Neural progenitor cell (in vitro differentiated cells): ENCODE results near the gene LRRC27. TPM values are rescaled to one million over a fixed set of nuclear protein-coding genes. Genes with fewer than 3 reads are reported as not detected.

ENCODE experiments used
- DNase-seq: peaks from one replicate; pipeline ENCODE4 v3.0.0-alpha.2; 2016; ENCODE audit warnings: low spot score
- H2AFZ ChIP-seq: fragments of 200-600 bp; sonication (generic); replicated peaks from 2 replicates; pipeline ENCODE4 v1.6.1; 2016; ENCODE audit warnings: antibody characterized with exemption
- H3F3A ChIP-seq: fragments of 200-600 bp; sonication (generic); 2 replicates; pipeline ENCODE4 v1.6.1; 2016; ENCODE audit warnings: antibody characterized with exemption, low read depth
- H3K27ac ChIP-seq: fragments of 200-600 bp; sonication (generic); 2 replicates; pipeline ENCODE4 v1.5.1; 2016; ENCODE audit warnings: mild to moderate bottlenecking
- H3K27me3 ChIP-seq: fragments of 200-600 bp; sonication (generic); 2 replicates; pipeline ENCODE4 v1.6.1; 2016; ENCODE audit warnings: mild to moderate bottlenecking, moderate library complexity
- H3K36me3 ChIP-seq: fragments of 200-600 bp; sonication (generic); 2 replicates; pipeline ENCODE4 v1.5.1; 2016
- H3K4me1 ChIP-seq: fragments of 200-600 bp; sonication (generic); 2 replicates; pipeline ENCODE4 v1.6.1; 2016; ENCODE audit warnings: mixed run types
- H3K4me2 ChIP-seq: fragments of 200-600 bp; sonication (generic); 2 replicates; pipeline ENCODE4 v1.6.1; 2016
- H3K4me3 ChIP-seq: fragments of 200-600 bp; sonication (generic); 2 replicates; pipeline ENCODE4 v1.5.1; 2016
- H3K79me2 ChIP-seq: fragments of 200-600 bp; sonication (generic); 2 replicates; pipeline ENCODE4 v1.6.1; 2016; ENCODE audit warnings: low read depth
- H3K9ac ChIP-seq: fragments of 200-600 bp; sonication (generic); 2 replicates; pipeline ENCODE4 v1.6.1; 2016
- H3K9me3 ChIP-seq: fragments of 200-600 bp; sonication (generic); 2 replicates; pipeline ENCODE4 v1.5.1; 2016; ENCODE audit warnings: low read depth
- H4K20me1 ChIP-seq: fragments of 200-600 bp; sonication (generic); 2 replicates; pipeline ENCODE4 v1.6.1; 2016; ENCODE audit warnings: low read depth
- H3K27ac Mint-ChIP-seq: 3 replicates; pipeline ENCODE4 v1.8.0; 2021; ENCODE audit warnings: mixed read lengths
- H3K27me3 Mint-ChIP-seq: 2 replicates; pipeline ENCODE4 v1.8.0; 2022; ENCODE audit warnings: low read depth, mild to moderate bottlenecking, inconsistent platforms, moderate library complexity, mixed read lengths; ENCODE audit not compliant: insufficient read depth
- H3K36me3 Mint-ChIP-seq: 3 replicates; pipeline ENCODE4 v1.8.0; 2021; ENCODE audit warnings: mixed read lengths
- H3K4me1 Mint-ChIP-seq: 3 replicates; pipeline ENCODE4 v1.8.0; 2021; ENCODE audit warnings: mixed read lengths
- H3K4me3 Mint-ChIP-seq: 3 replicates; pipeline ENCODE4 v1.8.0; 2021; ENCODE audit warnings: mild to moderate bottlenecking, moderate library complexity, mixed read lengths
- H3K9me3 Mint-ChIP-seq: 3 replicates; pipeline ENCODE4 v1.8.0; 2020; ENCODE audit warnings: mixed read lengths
- CTCF ChIP-seq: fragments of 200-600 bp; sonication (generic); IDR thresholded peaks from 2 replicates; pipeline ENCODE4 v1.5.1; 2017; ENCODE audit warnings: antibody characterized with exemption, mild to moderate bottlenecking
- EZH2 ChIP-seq: fragments of 200-600 bp; sonication (generic); IDR thresholded peaks from 2 replicates; pipeline ENCODE4 v1.6.1; 2017; ENCODE audit warnings: antibody characterized with exemption, mild to moderate bottlenecking, moderate library complexity
- EZH2phosphoT487 ChIP-seq: fragments of 200-600 bp; sonication (generic); IDR thresholded peaks from 2 replicates; pipeline ENCODE4 v1.6.1; 2017; ENCODE audit warnings: antibody characterized with exemption
- total RNA-seq: library from RNA; depleted of rRNA; stranded (reverse); fragments of >200 nt; gene quantifications from 2 replicates; pipeline ENCODE4 v1.2.3, GENCODE V29; 2015; ENCODE audit warnings: low replicate concordance

Gene LRRC27
- total RNA-seq, 1 donor from 2014 or later, result 16.9 TPM

- H3K27ac ChIP-seq, result no peak overlapping the region
These were observed 78.2 kb downstream of the LRRC27 start for GRCh38 chr10:132410056-132410778.

GRCh38 chr10:132410779-132411532, 79.0 kb downstream of the LRRC27 start:
- peaks cover 29% of the 10 kb centered on the region for H3K4me1 ChIP-seq

More at GRCh38 chr10:132410056-132410778, 78.2 kb downstream of the LRRC27 start:
- no peak for TF ChIP-seq EZH2phosphoT487
- no peak for TF ChIP-seq EZH2
- TF ChIP-seq CTCF, result no peak
- H3K9me3 ChIP-seq, result no peaks in the 10 kb centered on the region
- no peak overlapping the region for H3K4me2 ChIP-seq
- H3K79me2 ChIP-seq, result no peaks in the 10 kb centered on the region
- no peak for DNase-seq
- H3K9me3 Mint-ChIP-seq, result no peaks in the 10 kb centered on the region
- H2AFZ ChIP-seq, result no peak overlapping the region
- peak overlapping the region; percentile 78 for H3K27ac Mint-ChIP-seq
- H3F3A ChIP-seq, result no peaks in the 10 kb centered on the region
- H3K4me1 ChIP-seq, result peaks cover 29% of the 10 kb centered on the region
- H4K20me1 ChIP-seq, result no peaks in the 10 kb centered on the region
- peaks cover 6% of the 10 kb centered on the region for H3K36me3 Mint-ChIP-seq
- no peaks in the 10 kb centered on the region for H3K27me3 ChIP-seq
- peaks cover 2% of the 10 kb centered on the region for H3K27me3 Mint-ChIP-seq
- no peak overlapping the region for H3K4me3 ChIP-seq
- H3K9ac ChIP-seq, result no peak overlapping the region
- no peak overlapping the region for H3K4me3 Mint-ChIP-seq
- H3K36me3 ChIP-seq, result no peaks in the 10 kb centered on the region
- peaks cover 34% of the 10 kb centered on the region for H3K4me1 Mint-ChIP-seq

DNA sequence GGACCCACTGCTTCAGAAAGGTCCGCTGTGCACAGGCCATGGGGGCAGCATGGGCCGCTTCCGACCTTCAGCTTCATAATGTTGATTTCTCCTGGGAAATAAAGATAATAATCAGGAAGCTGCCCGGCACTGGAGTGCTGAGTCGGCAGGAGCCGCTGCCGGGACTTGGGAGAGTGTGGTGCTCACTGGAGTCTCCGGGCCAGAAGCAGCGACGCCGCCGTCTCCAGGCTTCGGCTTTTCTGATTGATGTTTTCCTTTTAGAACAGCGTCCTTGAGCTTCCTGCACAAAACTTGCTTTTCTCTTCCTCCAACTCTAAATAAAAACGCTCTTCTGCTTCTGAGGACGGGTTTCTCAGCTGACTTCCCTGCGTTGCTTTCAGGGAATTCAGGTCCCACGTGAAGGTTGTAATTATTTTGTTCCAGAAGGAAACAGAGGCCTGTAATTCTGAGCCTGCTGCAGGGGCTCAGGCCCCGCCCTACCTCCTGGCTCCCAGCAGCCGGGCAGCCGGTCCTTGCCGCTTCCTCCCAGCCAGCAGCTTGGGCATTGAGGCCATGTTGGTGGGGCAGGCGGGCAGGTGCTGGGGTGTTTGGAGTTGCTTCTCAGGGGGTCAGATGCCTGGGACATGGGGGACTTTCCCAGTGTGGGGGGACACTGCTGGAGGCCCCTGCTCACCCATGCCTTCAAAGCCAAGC, 79.7 kb downstream of the LRRC27 start:
- H3K79me2 ChIP-seq, result no peaks in the 10 kb centered on the region
- H3K4me3 ChIP-seq, result no peak overlapping the region
- H3K4me2 ChIP-seq, result no peak overlapping the region
- no peaks in the 10 kb centered on the region for H3K27me3 ChIP-seq
- Mint-ChIP-seq H3K9me3 (no peaks in the 10 kb centered on the region), H3K4me3 (no peak overlapping the region), H3K4me1 (peaks cover 36% of the 10 kb centered on the region), H3K27me3 (peaks cover 5% of the 10 kb centered on the region), H3K27ac (peak overlapping the region; percentile 97), H3K36me3 (peaks cover 6% of the 10 kb centered on the region)
- H4K20me1 ChIP-seq, result no peaks in the 10 kb centered on the region
- no peaks in the 10 kb centered on the region for H3F3A ChIP-seq
- H3K9me3 ChIP-seq, result no peaks in the 10 kb centered on the region
- TF ChIP-seq EZH2phosphoT487 (no peak), EZH2 (no peak), CTCF (no peak)
- H3K36me3 ChIP-seq, result no peaks in the 10 kb centered on the region
- peaks cover 29% of the 10 kb centered on the region for H3K4me1 ChIP-seq
- no peak overlapping the region for H2AFZ ChIP-seq
- H3K27ac ChIP-seq, result no peak overlapping the region
- no peak overlapping the region for H3K9ac ChIP-seq
- no peak for DNase-seq

More at GRCh38 chr10:132410779-132411532, 79.0 kb downstream of the LRRC27 start:
- Histone ChIP-seq H3F3A (no peaks in the 10 kb centered on the region), H2AFZ (no peak overlapping the region), H3K9me3 (no peaks in the 10 kb centered on the region), H3K27me3 (no peaks in the 10 kb centered on the region), H3K4me2 (no peak overlapping the region), H3K9ac (no peak overlapping the region), H3K36me3 (no peaks in the 10 kb centered on the region), H4K20me1 (no peaks in the 10 kb centered on the region), H3K27ac (no peak overlapping the region), H3K79me2 (no peaks in the 10 kb centered on the region), H3K4me3 (no peak overlapping the region)
- TF ChIP-seq EZH2phosphoT487 (no peak), EZH2 (no peak), CTCF (no peak)
- Mint-ChIP-seq H3K27me3 (peaks cover 5% of the 10 kb centered on the region), H3K9me3 (no peaks in the 10 kb centered on the region), H3K27ac (no peak overlapping the region), H3K36me3 (peaks cover 7% of the 10 kb centered on the region), H3K4me1 (peaks cover 36% of the 10 kb centered on the region), H3K4me3 (no peak overlapping the region)
- no peak for DNase-seq
